Thyroid gland (tissue), 4 donors: ENCODE data around the gene ATP6V0D1. TPM values are rescaled to one million over a fixed set of nuclear protein-coding genes. Genes with fewer than 3 reads are reported as not detected.

Source experiments
- DNase-seq, 2 donors: peaks; one replicate each; pipeline ENCODE4 v3.0.0-alpha.2; 2019
- H3K27ac ChIP-seq, 3 donors: fragments of 200-600 bp; sonication (generic); 1 replicate in 2 of 3; 2 replicates in 1 of 3; pipeline ENCODE4 v1.5.1; 2016 to 2019; ENCODE audit warnings: mild to moderate bottlenecking in 1 of 3, moderate library complexity in 1 of 3
- H3K27me3 ChIP-seq: fragments of 200-600 bp; sonication (generic); one replicate; pipeline ENCODE4 v1.5.1; 2019
- H3K36me3 ChIP-seq, 2 donors: fragments of 200-600 bp; sonication (generic); one replicate each; pipeline ENCODE4 v1.5.1; 2016 to 2019
- H3K4me1 ChIP-seq, 2 donors: fragments of 200-600 bp; sonication (generic); one replicate each; pipeline ENCODE4 v1.5.1; 2017 to 2019
- H3K4me3 ChIP-seq, 3 donors: fragments of 200-600 bp; sonication (generic); replicated peaks in 1 of 3; 1 replicate in 2 of 3; 2 replicates in 1 of 3; pipeline ENCODE4 v1.5.1; 2016; ENCODE audit warnings: mild to moderate bottlenecking in 1 of 3
- H3K9me3 ChIP-seq: fragments of 200-600 bp; sonication (generic); one replicate; pipeline ENCODE4 v1.5.1; 2017
- CTCF ChIP-seq, 6 experiments: fragments of 200-600 bp in 3 of 6; fragments of 450-650 bp in 3 of 6; sonication (generic) in 3 of 6; IDR thresholded peaks; one replicate each; pipeline ENCODE4 v1.5.1; 2016 to 2019; ENCODE audit warnings: antibody characterized with exemption in 6 of 6, mild to moderate bottlenecking in 2 of 6, inconsistent platforms in 1 of 6, moderate library complexity in 1 of 6
- POLR2A ChIP-seq, 2 donors: fragments of 450-650 bp; IDR thresholded peaks; one replicate each; pipeline ENCODE4 v1.6.1; 2017; ENCODE audit warnings: antibody characterized with exemption in 2 of 2, mild to moderate bottlenecking in 2 of 2, moderate library complexity in 1 of 2
- WGBS, 2 donors: methylation state at CpG; one replicate each; pipeline ENCODE4 v1.1.5; 2017; 5-methylcytosine and 5-hydroxymethylcytosine counted together
- intact Hi-C: fragments of 100-400 bp; cut with DNase I; formaldehyde crosslinking; loops from one replicate; pipeline ENCODE4 v1.15.1; 2023
- total RNA-seq, 4 donors: library from RNA; depleted of rRNA; stranded (reverse); fragments of >200 nt; gene quantifications; one replicate each; pipeline ENCODE4 v1.2.3, GENCODE V29; 2016

ATP6V0D1 gene
- total RNA-seq, 4 donors from 2014 or later, result 110 to 238 (median 142) TPM

- no peaks in the 10 kb centered on the region for H3K27me3 ChIP-seq
- no peak overlapping the region for H3K27ac ChIP-seq
- no peak overlapping the region for H3K4me3 ChIP-seq
- peak; percentile 52 to 95 (median 92) for TF ChIP-seq CTCF (IDR thresholded peaks at IDR 0.05)
- no peak for TF ChIP-seq POLR2A (IDR thresholded peaks at IDR 0.05)
- WGBS, 2 donors, result 7 to 20% methylated on average over 2 to 11 of the region's 11 CpGs
- peak; percentile 81 to 87 for DNase-seq
- peaks cover 50 to 77% of the 10 kb centered on the region in 2 donors for H3K4me1 ChIP-seq
- no peaks in the 10 kb centered on the region for H3K36me3 ChIP-seq
- intact Hi-C loops, result loop anchor here (5.0 kb wide), 1 partner anchor 39 kb away; no protein-coding TSS in a partner anchor
- H3K9me3 ChIP-seq, result no peaks in the 10 kb centered on the region
Observed at GRCh38 chr16:67428146-67428731, 52.7 kb downstream of the ATP6V0D1 start.

GRCh38 chr16:67426950-67427349, 54.0 kb downstream of the ATP6V0D1 start:
- no peak for DNase-seq
- WGBS, 2 donors, result 67 to 78% methylated on average over 7 of the region's 7 CpGs
- no peak overlapping the region for H3K27ac ChIP-seq
- no peaks in the 10 kb centered on the region for H3K36me3 ChIP-seq
- intact Hi-C loops, result loop anchor here (5.0 kb wide), 1 partner anchor 40 kb away; no protein-coding TSS in a partner anchor
- no peak overlapping the region for H3K4me3 ChIP-seq
- no peaks in the 10 kb centered on the region for H3K27me3 ChIP-seq
- TF ChIP-seq CTCF (IDR thresholded peaks at IDR 0.05), result no peak
- no peaks in the 10 kb centered on the region for H3K9me3 ChIP-seq
- H3K4me1 ChIP-seq, result peaks cover 37 to 68% of the 10 kb centered on the region in 2 donors

GRCh38 chr16:67426022-67426421, 54.9 kb downstream of the ATP6V0D1 start:
- Histone ChIP-seq H3K27ac (peak overlapping the region in 2 of 3 donors; percentile 77 to 96), H3K4me1 (peaks cover 31 to 62% of the 10 kb centered on the region in 2 donors)
- WGBS, 2 donors, result 95 to 96% methylated on average over 7 of the region's 7 CpGs

GRCh38 chr16:67425580-67425979, 55.4 kb downstream of the ATP6V0D1 start:
- Histone ChIP-seq H3K4me3 (no peak overlapping the region), H3K4me1 (peaks cover 31 to 59% of the 10 kb centered on the region in 2 donors), H3K27me3 (no peaks in the 10 kb centered on the region), H3K9me3 (no peaks in the 10 kb centered on the region), H3K27ac (peak overlapping the region in 2 of 3 donors; percentile 77 to 96), H3K36me3 (no peaks in the 10 kb centered on the region)
- DNase-seq, result no peak
- 77 to 84% methylated on average over 4 of the region's 4 CpGs for WGBS, 2 donors
- intact Hi-C loops, result loop anchor here (5.0 kb wide), 1 partner anchor 42 kb away; no protein-coding TSS in a partner anchor
- TF ChIP-seq CTCF (IDR thresholded peaks at IDR 0.05) (no peak), POLR2A (IDR thresholded peaks at IDR 0.05) (no peak)

More at GRCh38 chr16:67426022-67426421, 54.9 kb downstream of the ATP6V0D1 start:
- Histone ChIP-seq H3K4me3 (no peak overlapping the region), H3K27me3 (no peaks in the 10 kb centered on the region), H3K36me3 (no peaks in the 10 kb centered on the region), H3K9me3 (no peaks in the 10 kb centered on the region)
- TF ChIP-seq CTCF (IDR thresholded peaks at IDR 0.05) (no peak), POLR2A (IDR thresholded peaks at IDR 0.05) (no peak)
- DNase-seq, result no peak
- intact Hi-C loops, result loop anchor here (5.0 kb wide), 1 partner anchor 41 kb away; no protein-coding TSS in a partner anchor

- peak in 1 of 2 donors; percentile 49 for DNase-seq
- intact Hi-C loops, result loop anchor here (5.0 kb wide), 1 partner anchor 42 kb away; no protein-coding TSS in a partner anchor
- WGBS, 2 donors, result 15 to 19% methylated on average over 6 of the region's 6 CpGs
- H3K36me3 ChIP-seq, result no peaks in the 10 kb centered on the region
- peaks cover 27 to 54% of the 10 kb centered on the region in 2 donors for H3K4me1 ChIP-seq
- no peak overlapping the region for H3K4me3 ChIP-seq
- peak overlapping the region; percentile 57 to 96 (median 77) for H3K27ac ChIP-seq
- H3K9me3 ChIP-seq, result no peaks in the 10 kb centered on the region
- no peak for TF ChIP-seq POLR2A (IDR thresholded peaks at IDR 0.05)
- TF ChIP-seq CTCF (IDR thresholded peaks at IDR 0.05), result no peak
- H3K27me3 ChIP-seq, result no peaks in the 10 kb centered on the region
Observed at GRCh38 chr16:67425061-67425460, 55.9 kb downstream of the ATP6V0D1 start.
